ENCODE measurements around the gene HEG1.

Gene HEG1

GRCh38 chr3:125033616-125034015, 22.2 kb downstream of the HEG1 start:
- H3K36me3 ChIP-seq (ENCODE audit: low read length): no peaks in the 10 kb centered on the region
- no peak overlapping the region for H3K27ac ChIP-seq (ENCODE audit: low read depth, low read length)
- H3K4me3 ChIP-seq (ENCODE audit: insufficient read depth, low read length, poor library complexity, severe bottlenecking): no peak overlapping the region
- H3K27me3 ChIP-seq (ENCODE audit: low read length): no peaks in the 10 kb centered on the region
- H4K20me1 ChIP-seq (ENCODE audit: low read depth, low read length): no peaks in the 10 kb centered on the region
- H3K9me2 ChIP-seq (replicated peaks; ENCODE audit: insufficient read depth, low read length): no peaks in the 10 kb centered on the region
- no peaks in the 10 kb centered on the region for H3F3A ChIP-seq (ENCODE audit: insufficient read depth)
- H3K9me3 ChIP-seq (ENCODE audit: insufficient read depth, low read length): no peaks in the 10 kb centered on the region
- TF ChIP-seq CTCF (IDR thresholded peaks at IDR 0.05; ENCODE audit: insufficient read depth, low read length, poor library complexity, severe bottlenecking) (no peak), EZH2phosphoT487 (conservative IDR thresholded peaks at IDR 0.05; ENCODE audit: low read length) (no peak)
- H3K4me2 ChIP-seq (ENCODE audit: low read depth, low read length, poor library complexity, severe bottlenecking): no peak overlapping the region
- no peak overlapping the region for H2AFZ ChIP-seq (ENCODE audit: low read depth, low read length, severe bottlenecking)
- no peaks in the 10 kb centered on the region for H3K79me2 ChIP-seq (ENCODE audit: insufficient read depth, low read length)
- H3K9ac ChIP-seq (ENCODE audit: low read length): no peak overlapping the region

- Histone ChIP-seq H3K79me2 (ENCODE audit: insufficient read depth, low read length) (no peaks in the 10 kb centered on the region), H3K4me2 (ENCODE audit: low read depth, low read length, poor library complexity, severe bottlenecking) (no peak overlapping the region), H3K4me3 (ENCODE audit: insufficient read depth, low read length, poor library complexity, severe bottlenecking) (no peak overlapping the region), H3K9ac (ENCODE audit: low read length) (no peak overlapping the region), H3K36me3 (ENCODE audit: low read length) (no peaks in the 10 kb centered on the region), H3K9me3 (ENCODE audit: insufficient read depth, low read length) (no peaks in the 10 kb centered on the region), H4K20me1 (ENCODE audit: low read depth, low read length) (no peaks in the 10 kb centered on the region), H3K27me3 (ENCODE audit: low read length) (no peaks in the 10 kb centered on the region), H3K9me2 (replicated peaks; ENCODE audit: insufficient read depth, low read length) (no peaks in the 10 kb centered on the region), H3F3A (ENCODE audit: insufficient read depth) (no peaks in the 10 kb centered on the region), H2AFZ (ENCODE audit: low read depth, low read length, severe bottlenecking) (no peak overlapping the region), H3K27ac (ENCODE audit: low read depth, low read length) (no peak overlapping the region)
- TF ChIP-seq CTCF (IDR thresholded peaks at IDR 0.05; ENCODE audit: insufficient read depth, low read length, poor library complexity, severe bottlenecking) (no peak), EZH2phosphoT487 (conservative IDR thresholded peaks at IDR 0.05; ENCODE audit: low read length) (no peak)
Observed at GRCh38 chr3:125033135-125033534, 22.7 kb downstream of the HEG1 start.

GRCh38 chr3:125032683-125033082, 23.1 kb downstream of the HEG1 start:
- Histone ChIP-seq H3K4me2 (ENCODE audit: low read depth, low read length, poor library complexity, severe bottlenecking) (no peak overlapping the region), H3K27me3 (ENCODE audit: low read length) (no peaks in the 10 kb centered on the region), H3K79me2 (ENCODE audit: insufficient read depth, low read length) (no peaks in the 10 kb centered on the region), H3F3A (ENCODE audit: insufficient read depth) (no peaks in the 10 kb centered on the region), H4K20me1 (ENCODE audit: low read depth, low read length) (no peaks in the 10 kb centered on the region), H3K36me3 (ENCODE audit: low read length) (no peaks in the 10 kb centered on the region), H3K9ac (ENCODE audit: low read length) (no peak overlapping the region), H3K9me3 (ENCODE audit: insufficient read depth, low read length) (no peaks in the 10 kb centered on the region), H3K9me2 (replicated peaks; ENCODE audit: insufficient read depth, low read length) (no peaks in the 10 kb centered on the region), H3K27ac (ENCODE audit: low read depth, low read length) (no peak overlapping the region), H3K4me3 (ENCODE audit: insufficient read depth, low read length, poor library complexity, severe bottlenecking) (no peak overlapping the region), H2AFZ (ENCODE audit: low read depth, low read length, severe bottlenecking) (no peak overlapping the region)
- TF ChIP-seq EZH2phosphoT487 (conservative IDR thresholded peaks at IDR 0.05; ENCODE audit: low read length): no peak
- no peak for TF ChIP-seq CTCF (IDR thresholded peaks at IDR 0.05; ENCODE audit: insufficient read depth, low read length, poor library complexity, severe bottlenecking)

All from SU-DHL-6 (cell line).